GM12878 (cell line): ENCODE results near the gene TIMM10B. TPM values are rescaled to one million over a fixed set of nuclear protein-coding genes. Genes with fewer than 3 reads are reported as not detected.

ENCODE experiments used
- CREB1 ChIP-seq: IDR thresholded peaks from 2 replicates; pipeline ENCODE4 v1.6.1; 2012; ENCODE audit warnings: low read depth, mild to moderate bottlenecking, inconsistent platforms
- ESRRA ChIP-seq: IDR thresholded peaks from 2 replicates; pipeline ENCODE4 v1.6.1; 2012; ENCODE audit warnings: mild to moderate bottlenecking, low read length, improper control_type of control experiment
- FOXK2 ChIP-seq: fragments of 450-650 bp; IDR thresholded peaks from 2 replicates; pipeline ENCODE4 v1.6.1; 2017; ENCODE audit warnings: mild to moderate bottlenecking, moderate library complexity
- HCFC1 ChIP-seq: fragments of 150-350 bp; IDR thresholded peaks from 2 replicates; pipeline ENCODE4 v1.6.1; 2014; ENCODE audit warnings: low read length
- HDGF ChIP-seq: fragments of 450-650 bp; IDR thresholded peaks from 2 replicates; pipeline ENCODE4 v1.6.1; 2016; ENCODE audit warnings: antibody characterized with exemption
- MEF2A ChIP-seq: IDR thresholded peaks from 2 replicates; pipeline ENCODE4 v1.6.1; 2011; ENCODE audit warnings: low read depth, mild to moderate bottlenecking, low read length, moderate library complexity; ENCODE audit not compliant: insufficient read depth
- MTA2 ChIP-seq: fragments of 450-650 bp; IDR thresholded peaks from 2 replicates; pipeline ENCODE4 v1.6.1; 2016; ENCODE audit warnings: low read depth, mild to moderate bottlenecking, moderate library complexity
- MXI1 ChIP-seq: fragments of 150-350 bp; IDR thresholded peaks from 2 replicates; pipeline ENCODE4 v1.6.1; 2011; ENCODE audit warnings: low read depth, mild to moderate bottlenecking, inconsistent platforms, low read length, improper control_type of control experiment
- PML ChIP-seq: IDR thresholded peaks from 2 replicates; pipeline ENCODE4 v1.6.1; 2012; ENCODE audit warnings: low read length, inconsistent platforms
- POLR2A ChIP-seq: IDR thresholded peaks from 2 replicates; pipeline ENCODE4 v1.6.1; 2011; ENCODE audit warnings: low read depth, mild to moderate bottlenecking, low read length
- POLR2AphosphoS5 ChIP-seq: IDR thresholded peaks from 2 replicates; pipeline ENCODE4 v1.6.1; 2011; ENCODE audit warnings: mild to moderate bottlenecking, low read length, inconsistent platforms
- RCOR1 ChIP-seq: conservative IDR thresholded peaks from 2 replicates; pipeline ENCODE4 v1.6.1; 2012; ENCODE audit warnings: low read depth, low read length, improper control_type of control experiment
- RELA ChIP-seq: fragments of 450-650 bp; IDR thresholded peaks from 2 replicates; pipeline ENCODE4 v1.8.0; 2014; ENCODE audit warnings: borderline replicate concordance; ENCODE audit not compliant: partially characterized antibody
- SREBF1 ChIP-seq: IDR thresholded peaks from 2 replicates; pipeline ENCODE4 v1.6.1; 2012; ENCODE audit warnings: mild to moderate bottlenecking, low read length
- SREBF2 ChIP-seq: IDR thresholded peaks from 2 replicates; pipeline ENCODE4 v1.6.1; 2012; ENCODE audit warnings: mild to moderate bottlenecking, low read length
- WRNIP1 ChIP-seq: IDR thresholded peaks from 2 replicates; pipeline ENCODE4 v1.6.1; 2011; ENCODE audit warnings: low read depth, low read length, improper control_type of control experiment, borderline replicate concordance
- ZNF687 ChIP-seq: fragments of 450-650 bp; IDR thresholded peaks from 2 replicates; pipeline ENCODE4 v1.6.1; 2017; ENCODE audit warnings: mild to moderate bottlenecking, moderate library complexity
- polyA plus RNA-seq, 11 experiments: library from polyadenylated mRNA; depleted of rRNA in 4 of 11; unstranded in 6 of 11; stranded (reverse) in 5 of 11; fragments of >200 nt; fragmentation: Nextera tagmentation in 4 of 11; fragmentation: Illumina TruSeq in 1 of 11; extraction: Ambion mirVana in 4 of 11; extraction: Trizol in 1 of 11; gene quantifications; 1 replicate in 1 of 11; 2 replicates in 10 of 11; pipeline versions ENCODE4 v1.2.1 to v1.2.3, GENCODE V29; 2011 to 2016; ENCODE audit warnings: inconsistent platforms in 2 of 11, missing spikeins in 2 of 11, low read depth in 1 of 11
- total RNA-seq, 4 experiments: library from RNA; depleted of rRNA in 3 of 4; stranded (reverse); fragments of >200 nt in 3 of 4; fragmentation: Illumina TruSeq in 1 of 4; extraction: Trizol in 1 of 4; gene quantifications; 2 replicates each; pipeline versions ENCODE4 v1.2.1 to v1.2.3, GENCODE V29; 2013 to 2021
- TF ChIP-seq, protein P1 (sequence below): fragments of 450-650 bp; IDR thresholded peaks from 2 replicates; pipeline ENCODE4 v1.6.1; 2018; ENCODE audit warnings: borderline replicate concordance, mild to moderate bottlenecking; ENCODE audit not compliant: partially characterized antibody
- TF ChIP-seq, protein P2 (sequence below): fragments of 450-650 bp; conservative IDR thresholded peaks from 2 replicates; pipeline ENCODE4 v1.6.1; 2017; ENCODE audit warnings: mild to moderate bottlenecking, moderate library complexity
- TF ChIP-seq, protein P3 (sequence below): IDR thresholded peaks from 2 replicates; pipeline ENCODE4 v1.6.1; 2012; ENCODE audit warnings: low read length, inconsistent platforms

The TIMM10B gene
- total and polyA plus RNA-seq, 10 of the 15 experiments (the other 5 are each of a cell fraction or from before 2014, with no cell fraction given): 30.3 to 126 (median 53.1) TPM

- TF ChIP-seq MTA2 (no peak), POLR2A (peak; percentile 98), FOXK2 (peak; percentile 72; the same call in 1 of the 2 replicates), MEF2A (0 out of 2 replicates have a peak, but pooled peaks have one; percentile 7), PML (peak; percentile 96), HCFC1 (peak; percentile 82), ESRRA (no peak), POLR2AphosphoS5 (peak; percentile 96), SREBF1 (peak; percentile 54; the same call in 1 of the 2 replicates), RELA (peak; percentile 63), ZNF687 (peak; percentile 80; the same call in 1 of the 2 replicates), SREBF2 (peak; percentile 78), MXI1 (peak; percentile 94), CREB1 (peak; percentile 98), HDGF (peak; percentile 82; the same call in 1 of the 2 replicates), RCOR1 (0 out of 2 replicates have a peak, but pooled peaks have one; percentile 50), WRNIP1 (peak; percentile 50; the same call in 1 of the 2 replicates)
- TF ChIP-seq, protein P1, sequence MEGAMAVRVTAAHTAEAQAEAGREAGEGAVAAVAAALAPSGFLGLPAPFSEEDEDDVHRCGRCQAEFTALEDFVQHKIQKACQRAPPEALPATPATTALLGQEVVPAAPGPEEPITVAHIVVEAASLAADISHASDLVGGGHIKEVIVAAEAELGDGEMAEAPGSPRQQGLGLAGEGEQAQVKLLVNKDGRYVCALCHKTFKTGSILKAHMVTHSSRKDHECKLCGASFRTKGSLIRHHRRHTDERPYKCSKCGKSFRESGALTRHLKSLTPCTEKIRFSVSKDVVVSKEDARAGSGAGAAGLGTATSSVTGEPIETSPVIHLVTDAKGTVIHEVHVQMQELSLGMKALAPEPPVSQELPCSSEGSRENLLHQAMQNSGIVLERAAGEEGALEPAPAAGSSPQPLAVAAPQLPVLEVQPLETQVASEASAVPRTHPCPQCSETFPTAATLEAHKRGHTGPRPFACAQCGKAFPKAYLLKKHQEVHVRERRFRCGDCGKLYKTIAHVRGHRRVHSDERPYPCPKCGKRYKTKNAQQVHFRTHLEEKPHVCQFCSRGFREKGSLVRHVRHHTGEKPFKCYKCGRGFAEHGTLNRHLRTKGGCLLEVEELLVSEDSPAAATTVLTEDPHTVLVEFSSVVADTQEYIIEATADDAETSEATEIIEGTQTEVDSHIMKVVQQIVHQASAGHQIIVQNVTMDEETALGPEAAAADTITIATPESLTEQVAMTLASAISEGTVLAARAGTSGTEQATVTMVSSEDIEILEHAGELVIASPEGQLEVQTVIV: peak; percentile 96
- TF ChIP-seq, protein P2, sequence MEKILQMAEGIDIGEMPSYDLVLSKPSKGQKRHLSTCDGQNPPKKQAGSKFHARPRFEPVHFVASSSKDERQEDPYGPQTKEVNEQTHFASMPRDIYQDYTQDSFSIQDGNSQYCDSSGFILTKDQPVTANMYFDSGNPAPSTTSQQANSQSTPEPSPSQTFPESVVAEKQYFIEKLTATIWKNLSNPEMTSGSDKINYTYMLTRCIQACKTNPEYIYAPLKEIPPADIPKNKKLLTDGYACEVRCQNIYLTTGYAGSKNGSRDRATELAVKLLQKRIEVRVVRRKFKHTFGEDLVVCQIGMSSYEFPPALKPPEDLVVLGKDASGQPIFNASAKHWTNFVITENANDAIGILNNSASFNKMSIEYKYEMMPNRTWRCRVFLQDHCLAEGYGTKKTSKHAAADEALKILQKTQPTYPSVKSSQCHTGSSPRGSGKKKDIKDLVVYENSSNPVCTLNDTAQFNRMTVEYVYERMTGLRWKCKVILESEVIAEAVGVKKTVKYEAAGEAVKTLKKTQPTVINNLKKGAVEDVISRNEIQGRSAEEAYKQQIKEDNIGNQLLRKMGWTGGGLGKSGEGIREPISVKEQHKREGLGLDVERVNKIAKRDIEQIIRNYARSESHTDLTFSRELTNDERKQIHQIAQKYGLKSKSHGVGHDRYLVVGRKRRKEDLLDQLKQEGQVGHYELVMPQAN: peak; percentile 79
- TF ChIP-seq, protein P3, sequence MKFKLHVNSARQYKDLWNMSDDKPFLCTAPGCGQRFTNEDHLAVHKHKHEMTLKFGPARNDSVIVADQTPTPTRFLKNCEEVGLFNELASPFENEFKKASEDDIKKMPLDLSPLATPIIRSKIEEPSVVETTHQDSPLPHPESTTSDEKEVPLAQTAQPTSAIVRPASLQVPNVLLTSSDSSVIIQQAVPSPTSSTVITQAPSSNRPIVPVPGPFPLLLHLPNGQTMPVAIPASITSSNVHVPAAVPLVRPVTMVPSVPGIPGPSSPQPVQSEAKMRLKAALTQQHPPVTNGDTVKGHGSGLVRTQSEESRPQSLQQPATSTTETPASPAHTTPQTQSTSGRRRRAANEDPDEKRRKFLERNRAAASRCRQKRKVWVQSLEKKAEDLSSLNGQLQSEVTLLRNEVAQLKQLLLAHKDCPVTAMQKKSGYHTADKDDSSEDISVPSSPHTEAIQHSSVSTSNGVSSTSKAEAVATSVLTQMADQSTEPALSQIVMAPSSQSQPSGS: peak; percentile 19; the same call in 1 of the 2 replicates
These were observed at the start of gene TIMM10B, which contains the start of gene ARFIP2 (continued) for GRCh38 chr11:6481012-6481923.
